GM19193 (cell line): Measurements from ENCODE around the gene RNPS1.
A peak's percentile ranks its signal among the peaks of the same experiment; 100 is the strongest.

Experiments
- POLR2A ChIP-seq: IDR thresholded peaks from 4 replicates; pipeline ENCODE4 v1.6.1; 2011; ENCODE audit not compliant: insufficient read depth, insufficient read length; ENCODE audit errors: extremely low read depth

Gene RNPS1

GRCh38 chr16:2205967-2206313, 62.0 kb downstream of the RNPS1 start:
- TF ChIP-seq POLR2A: no peak

DNA sequence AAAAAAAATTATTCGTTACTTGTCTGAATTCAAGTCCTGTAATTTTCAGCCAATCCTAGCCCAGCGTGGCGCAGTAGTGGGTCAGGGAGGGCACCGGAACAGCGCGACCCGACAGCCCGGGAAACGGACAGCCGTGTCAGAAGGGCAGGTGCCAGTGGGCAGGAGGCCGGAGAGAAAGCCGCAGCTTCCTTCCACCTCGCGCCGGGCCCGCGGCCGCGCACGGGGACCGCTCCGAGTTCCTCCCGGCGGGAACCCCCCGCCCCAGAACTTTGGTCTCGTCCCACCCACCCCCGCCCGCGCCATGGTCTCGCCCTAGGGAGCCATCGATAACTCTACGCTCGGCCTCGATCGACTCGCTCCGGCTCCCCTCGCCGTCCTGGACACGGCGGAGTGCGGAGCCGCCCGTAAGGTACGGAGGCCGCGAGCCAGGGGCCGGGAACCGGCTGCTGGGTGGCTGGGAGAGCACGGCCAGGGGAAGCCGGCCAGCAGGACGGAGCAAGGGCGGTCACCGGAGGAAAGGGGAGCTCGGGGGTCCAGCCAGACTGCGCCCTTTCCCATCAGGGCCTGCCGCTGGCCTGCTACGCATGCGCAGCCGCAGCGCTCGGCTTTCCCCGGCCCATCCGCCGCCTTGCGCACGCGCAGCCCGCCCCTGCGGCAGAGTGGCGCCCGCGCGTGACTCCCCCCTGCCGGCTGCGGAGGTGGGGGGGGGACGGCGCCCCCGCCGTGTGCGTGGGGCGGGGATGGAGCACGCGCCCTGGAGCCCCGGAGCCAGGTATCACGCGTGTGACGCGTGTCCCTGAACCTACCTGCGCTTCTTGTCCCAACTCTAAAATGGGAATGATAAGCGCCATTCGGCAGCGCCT, 62.6 kb downstream of the RNPS1 start, which contains the start of gene MLST8:
MLST8 (plus strand) TSS at position 351 of the 863 bp plus-strand sequence. CDS start 632 bp downstream, outside the sequence.
- peak; percentile 96 for TF ChIP-seq POLR2A

GRCh38 chr16:2204416-2205103, 63.4 kb downstream of the RNPS1 start:
- TF ChIP-seq POLR2A: no peak
